Uterus (tissue), 4 donors: Measurements from ENCODE around the gene C2orf49. TPM values are rescaled to one million over a fixed set of nuclear protein-coding genes. Genes with fewer than 3 reads are reported as not detected.

ENCODE experiments used
- DNase-seq, 2 donors: peaks; one replicate each; pipeline ENCODE4 v3.0.0-alpha.2; 2019 to 2020
- H3K27ac ChIP-seq, 2 donors: fragments of 200-600 bp; sonication (generic); 1 replicate in 1 of 2; 2 replicates in 1 of 2; pipeline ENCODE4 v1.5.1; 2016 to 2018
- H3K27me3 ChIP-seq, 2 donors: fragments of 200-600 bp; sonication (generic); one replicate each; pipeline ENCODE4 v1.5.1; 2018 to 2019; ENCODE audit warnings: control low read depth in 1 of 2
- H3K36me3 ChIP-seq, 2 donors: fragments of 200-600 bp; sonication (generic); one replicate each; pipeline ENCODE4 v1.5.1; 2019; ENCODE audit warnings: control low read depth in 1 of 2
- H3K4me1 ChIP-seq, 2 donors: fragments of 200-600 bp; sonication (generic); one replicate each; pipeline ENCODE4 v1.5.1; 2018 to 2019; ENCODE audit warnings: control low read depth in 1 of 2
- H3K4me3 ChIP-seq, 2 donors: fragments of 200-600 bp; sonication (generic); 1 replicate in 1 of 2; 2 replicates in 1 of 2; pipeline ENCODE4 v1.5.1; 2018 to 2019; ENCODE audit warnings: mild to moderate bottlenecking in 1 of 2
- H3K9me3 ChIP-seq, 2 donors: fragments of 200-600 bp; sonication (generic); one replicate each; pipeline ENCODE4 v1.5.1; 2019; ENCODE audit warnings: control low read depth in 1 of 2
- POLR2A ChIP-seq, 2 donors: fragments of 450-650 bp; IDR thresholded peaks; one replicate each; pipeline ENCODE4 v1.6.1; 2016; ENCODE audit warnings: antibody characterized with exemption in 2 of 2, mild to moderate bottlenecking in 1 of 2, moderate library complexity in 1 of 2
- intact Hi-C: fragments of 100-400 bp; cut with DNase I; formaldehyde crosslinking; loops from one replicate; pipeline ENCODE4 v1.15.1; 2023; ENCODE audit warnings: low total_unique reads
- total RNA-seq, 4 donors: library from RNA; depleted of rRNA in 3 of 4; stranded (reverse); fragments of >200 nt in 3 of 4; gene quantifications; one replicate each; pipeline versions ENCODE4 v1.1.0 to v1.2.4, GENCODE V29; 2014 to 2023
- TF ChIP-seq, protein P1 (sequence below), 4 experiments: fragments of 200-600 bp in 2 of 4; fragments of 450-650 bp in 2 of 4; sonication (generic) in 2 of 4; IDR thresholded peaks; one replicate each; pipeline ENCODE4 v1.5.1; 2016 to 2019; ENCODE audit warnings: antibody characterized with exemption in 4 of 4, mild to moderate bottlenecking in 2 of 4, moderate library complexity in 1 of 4
- donor health status: DM: yes; HTN: yes; CAD: no.

C2orf49 gene
- total RNA-seq, 4 donors from 2014 or later = 10.2 to 62.6 (median 22.8) TPM

DNA sequence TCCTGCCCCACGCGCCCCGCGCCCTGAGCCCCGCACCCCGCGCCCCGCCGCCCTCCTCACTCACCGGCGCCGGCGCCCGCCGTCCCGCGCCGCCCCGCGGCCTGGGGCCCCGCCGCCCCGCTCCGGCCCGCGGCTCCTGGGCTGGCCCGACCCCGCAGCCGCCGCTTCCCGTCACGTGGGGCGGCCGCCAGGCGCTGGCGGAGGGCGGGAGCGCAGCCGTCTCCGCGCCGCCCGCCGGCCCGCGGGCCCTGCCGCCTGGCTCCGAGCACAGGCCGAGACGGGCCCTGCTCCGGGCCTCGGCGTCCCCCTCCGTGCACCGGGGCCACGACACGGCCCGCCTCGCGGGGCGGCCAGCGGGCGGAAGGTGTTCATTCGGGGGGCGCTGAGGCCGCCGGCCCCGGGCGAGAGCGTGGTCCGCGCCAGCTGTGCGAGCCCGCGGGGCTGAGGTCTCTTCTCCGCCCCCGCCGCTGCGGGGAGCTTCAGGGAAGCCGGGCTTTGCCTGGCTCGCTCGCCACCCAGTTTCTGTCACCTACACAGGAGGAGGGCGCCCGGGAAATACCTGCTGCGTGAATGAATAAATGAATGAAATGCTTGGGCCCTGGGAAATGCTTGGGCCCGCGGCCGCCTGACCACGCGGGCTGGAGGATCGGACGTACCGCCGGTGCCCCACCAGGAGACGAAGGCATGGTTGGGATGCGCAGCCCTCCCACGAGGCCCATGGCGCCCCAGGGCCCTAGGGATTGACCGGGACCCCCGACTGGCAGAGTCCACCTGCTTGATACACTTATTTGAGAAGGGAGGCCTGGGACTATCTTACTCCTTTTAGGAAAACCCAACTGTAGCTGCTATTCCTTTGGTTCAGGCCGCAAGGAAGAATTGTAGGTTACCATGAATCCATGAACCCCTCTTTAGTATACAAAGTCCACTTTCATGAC is 7.5 kb upstream of the C2orf49 start, which contains the start of gene TGFBRAP1:
TGFBRAP1 (minus strand) TSS at position 175 of the 935 bp plus-strand sequence. CDS start 21,434 bp downstream, outside the sequence.
- Histone ChIP-seq H3K27me3 (no peaks in the 10 kb centered on the region), H3K36me3 (no peaks in the 10 kb centered on the region), H3K4me3 (peak within 1 kb of the TSS; percentile 58 to 92), H3K4me1 (no peaks in the 10 kb centered on the region), H3K27ac (peak within 1 kb of the TSS; percentile 83 to 84), H3K9me3 (no peaks in the 10 kb centered on the region)
- intact Hi-C loops = no loop called here
- DNase-seq = peak; percentile 22 to 48
- peak in 1 of 2 donors; percentile 40 for TF ChIP-seq POLR2A (IDR thresholded peaks at IDR 0.05)
- TF ChIP-seq, protein P1, sequence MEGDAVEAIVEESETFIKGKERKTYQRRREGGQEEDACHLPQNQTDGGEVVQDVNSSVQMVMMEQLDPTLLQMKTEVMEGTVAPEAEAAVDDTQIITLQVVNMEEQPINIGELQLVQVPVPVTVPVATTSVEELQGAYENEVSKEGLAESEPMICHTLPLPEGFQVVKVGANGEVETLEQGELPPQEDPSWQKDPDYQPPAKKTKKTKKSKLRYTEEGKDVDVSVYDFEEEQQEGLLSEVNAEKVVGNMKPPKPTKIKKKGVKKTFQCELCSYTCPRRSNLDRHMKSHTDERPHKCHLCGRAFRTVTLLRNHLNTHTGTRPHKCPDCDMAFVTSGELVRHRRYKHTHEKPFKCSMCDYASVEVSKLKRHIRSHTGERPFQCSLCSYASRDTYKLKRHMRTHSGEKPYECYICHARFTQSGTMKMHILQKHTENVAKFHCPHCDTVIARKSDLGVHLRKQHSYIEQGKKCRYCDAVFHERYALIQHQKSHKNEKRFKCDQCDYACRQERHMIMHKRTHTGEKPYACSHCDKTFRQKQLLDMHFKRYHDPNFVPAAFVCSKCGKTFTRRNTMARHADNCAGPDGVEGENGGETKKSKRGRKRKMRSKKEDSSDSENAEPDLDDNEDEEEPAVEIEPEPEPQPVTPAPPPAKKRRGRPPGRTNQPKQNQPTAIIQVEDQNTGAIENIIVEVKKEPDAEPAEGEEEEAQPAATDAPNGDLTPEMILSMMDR (IDR thresholded peaks at IDR 0.05) = peak in 1 of 4 experiments; percentile 17

DNA sequence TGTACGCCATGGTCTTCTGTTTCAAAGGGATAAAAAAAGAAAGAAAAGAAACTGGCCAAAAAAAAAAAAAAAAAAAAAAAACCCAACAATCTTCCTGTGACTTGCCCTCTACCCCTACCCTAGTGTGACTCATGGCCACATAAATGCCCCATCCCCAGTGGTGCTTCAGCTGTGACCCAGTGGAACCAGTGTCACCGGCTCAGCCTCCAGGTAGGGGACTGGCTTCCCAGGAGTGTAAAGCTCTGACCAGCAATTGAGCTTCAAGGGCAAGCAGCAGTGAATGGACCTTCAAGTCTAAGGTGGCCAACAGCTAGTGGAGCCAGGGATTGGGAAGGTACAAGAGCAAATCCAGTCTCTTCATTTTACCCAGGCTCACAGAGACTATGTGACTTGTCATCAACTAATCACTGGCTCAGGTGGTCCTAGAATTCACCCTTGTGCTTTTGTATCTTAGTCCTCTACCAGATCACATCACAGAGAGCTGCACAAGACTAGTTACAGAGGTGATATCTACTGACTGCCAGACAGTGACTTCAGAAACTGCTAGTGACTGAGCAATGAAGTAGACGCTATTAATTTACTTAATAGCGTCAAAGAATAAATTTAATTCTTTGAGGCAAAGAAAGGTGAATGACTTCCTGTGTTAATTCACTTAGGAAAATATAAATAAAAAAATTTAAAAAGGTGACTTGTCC is 6.5 kb upstream of the C2orf49 start:
- no peak overlapping the region for H3K27ac ChIP-seq
- no peaks in the 10 kb centered on the region for H3K27me3 ChIP-seq
- intact Hi-C loops = no loop called here
- H3K4me3 ChIP-seq = no peak overlapping the region
- no peaks in the 10 kb centered on the region for H3K9me3 ChIP-seq
- H3K4me1 ChIP-seq = no peaks in the 10 kb centered on the region
- no peak for DNase-seq
- H3K36me3 ChIP-seq = no peaks in the 10 kb centered on the region
- TF ChIP-seq, protein P1 (IDR thresholded peaks at IDR 0.05) = no peak

DNA sequence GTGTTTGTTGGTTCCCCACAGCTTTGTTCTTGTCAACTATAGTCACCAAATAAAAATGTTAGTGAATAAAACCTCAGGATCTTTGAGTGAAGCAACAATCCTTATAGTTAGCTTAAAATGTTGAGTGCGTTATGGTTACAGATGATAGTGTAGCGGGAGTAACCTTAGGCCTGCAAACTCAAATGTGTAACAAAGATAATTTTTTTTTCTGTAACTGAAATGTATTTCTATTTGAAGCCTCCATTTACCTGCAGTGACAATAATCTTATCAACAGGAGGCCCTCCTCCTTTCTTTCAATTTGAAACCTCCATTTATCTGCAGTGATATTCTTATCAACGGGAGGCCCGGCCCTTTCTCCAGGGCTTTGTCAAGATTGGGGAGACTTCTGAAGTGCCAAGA is 3.1 kb upstream of the C2orf49 start:
- no peaks in the 10 kb centered on the region for H3K9me3 ChIP-seq
- TF ChIP-seq, protein P1 (IDR thresholded peaks at IDR 0.05) = no peak
- no peak for TF ChIP-seq POLR2A (IDR thresholded peaks at IDR 0.05)
- DNase-seq = no peak
- intact Hi-C loops = no loop called here
- H3K4me3 ChIP-seq = no peak overlapping the region
- H3K4me1 ChIP-seq = peaks cover 0 to 9% of the 10 kb centered on the region in 2 donors
- H3K27ac ChIP-seq = no peak overlapping the region
- no peaks in the 10 kb centered on the region for H3K27me3 ChIP-seq
- H3K36me3 ChIP-seq = no peaks in the 10 kb centered on the region

DNA sequence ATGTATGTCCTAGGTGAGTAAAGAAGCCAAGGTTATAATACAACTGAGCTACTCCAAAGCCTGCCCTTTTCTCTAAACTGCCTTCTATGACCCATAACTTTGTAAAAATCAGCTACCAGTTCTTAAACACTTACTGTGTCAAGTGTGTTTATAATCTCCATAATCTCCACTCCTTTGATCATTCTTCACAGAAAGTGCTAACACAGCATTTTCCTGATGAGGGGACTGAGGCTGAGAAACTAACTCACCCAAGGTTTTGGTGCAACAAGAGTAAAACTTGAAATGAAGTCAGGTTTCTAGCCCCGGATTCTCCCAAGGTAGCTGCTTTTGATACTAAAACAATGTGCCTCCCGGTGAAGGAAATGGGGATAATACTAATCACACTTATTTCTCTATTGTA is 1.9 kb upstream of the C2orf49 start:
- Histone ChIP-seq H3K4me1 (peaks cover 0 to 9% of the 10 kb centered on the region in 2 donors), H3K27ac (no peak overlapping the region), H3K36me3 (no peaks in the 10 kb centered on the region), H3K4me3 (no peak overlapping the region), H3K9me3 (no peaks in the 10 kb centered on the region), H3K27me3 (no peaks in the 10 kb centered on the region)
- TF ChIP-seq, protein P1 (IDR thresholded peaks at IDR 0.05) = no peak
- no peak for TF ChIP-seq POLR2A (IDR thresholded peaks at IDR 0.05)
- no peak for DNase-seq
- intact Hi-C loops = no loop called here

DNA sequence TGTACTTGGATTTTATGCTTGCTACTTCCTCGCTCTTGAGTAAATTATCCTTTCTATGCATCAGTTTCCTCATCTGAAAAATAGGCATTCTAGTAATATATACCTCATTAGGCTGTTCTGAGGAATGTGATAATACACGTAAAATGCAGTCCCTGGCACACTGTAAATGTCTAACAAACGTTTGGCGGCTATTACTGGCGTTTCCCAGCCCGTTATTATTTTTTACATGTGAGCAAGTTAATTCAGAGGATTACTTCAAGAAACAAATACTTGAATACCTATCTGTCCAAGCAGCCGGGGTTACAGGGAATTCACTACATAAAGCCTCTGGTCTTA is 586 bp upstream of the C2orf49 start:
- TF ChIP-seq, protein P1 (IDR thresholded peaks at IDR 0.05) = no peak
- TF ChIP-seq POLR2A (IDR thresholded peaks at IDR 0.05) = no peak
- Histone ChIP-seq H3K36me3 (no peaks in the 10 kb centered on the region), H3K4me1 (peaks cover 0 to 9% of the 10 kb centered on the region in 2 donors), H3K27ac (peak overlapping the region; percentile 94 to 95), H3K27me3 (no peaks in the 10 kb centered on the region), H3K4me3 (peak overlapping the region; percentile 78 to 87), H3K9me3 (no peaks in the 10 kb centered on the region)
- no peak for DNase-seq
- intact Hi-C loops = no loop called here
